GM18511 (cell line): Measurements from ENCODE around the gene SLC16A9.
A peak's percentile ranks its signal among the peaks of the same experiment; 100 is the strongest.
"Not testable (repeated sequence)": the region's sequence is repeated elsewhere in the genome, so short reads cannot be mapped to it uniquely, and the experiment has no call there.

ENCODE experiments used
- ATAC-seq: cut with Tn5 transposase; IDR thresholded peaks from one replicate; pipeline ENCODE4 v1.9.1; 2021; ENCODE audit warnings: mild to moderate bottlenecking, moderate library complexity; ENCODE audit not compliant: unreplicated experiment

The SLC16A9 gene

DNA sequence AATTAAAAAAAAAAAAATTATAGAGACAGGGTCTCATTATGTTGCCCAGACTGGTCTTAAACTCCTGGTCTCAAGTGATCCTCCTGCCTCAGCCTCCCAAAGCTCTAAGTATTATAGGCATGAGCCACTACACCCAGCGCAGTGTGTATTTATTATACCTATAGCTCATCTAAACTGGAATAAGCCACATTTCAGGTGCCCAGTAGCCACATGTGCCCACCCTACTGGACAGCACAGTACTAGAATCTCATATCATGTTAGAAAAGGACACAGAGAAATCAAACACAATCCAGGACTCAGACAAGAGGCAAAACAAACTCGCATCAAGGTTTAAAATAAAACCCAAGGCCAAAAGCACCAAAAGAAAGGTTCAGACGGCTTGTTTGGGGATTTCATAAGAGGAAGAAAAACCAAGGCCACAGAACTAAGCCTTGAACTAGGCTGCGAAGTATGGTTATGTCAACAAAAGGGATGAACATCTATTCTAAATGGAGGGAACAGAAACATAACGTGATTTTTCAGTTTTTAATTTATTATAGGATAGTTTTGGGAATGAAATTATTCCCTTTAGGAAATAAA, 32.3 kb downstream of the SLC16A9 start:
- ATAC-seq: no peak

DNA sequence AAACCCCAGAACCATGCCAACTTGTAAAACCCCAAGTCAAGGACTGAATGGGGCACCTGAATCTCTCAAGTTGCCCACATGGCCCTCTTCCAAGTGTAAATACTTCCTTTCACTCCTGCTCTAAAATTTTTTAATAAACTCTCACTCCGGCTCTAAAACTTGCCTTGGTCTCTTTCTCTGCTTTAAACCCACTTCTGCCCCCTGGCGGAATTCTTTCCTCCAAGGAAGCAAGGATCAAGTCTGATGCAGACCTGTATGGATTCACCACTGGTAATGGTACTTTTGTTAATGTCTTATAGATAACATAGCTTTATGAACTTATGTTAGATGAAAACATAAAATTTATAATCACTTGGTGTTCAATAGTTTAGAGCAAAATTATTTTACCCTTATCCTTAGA, 33.8 kb downstream of the SLC16A9 start:
- no peak for ATAC-seq

DNA sequence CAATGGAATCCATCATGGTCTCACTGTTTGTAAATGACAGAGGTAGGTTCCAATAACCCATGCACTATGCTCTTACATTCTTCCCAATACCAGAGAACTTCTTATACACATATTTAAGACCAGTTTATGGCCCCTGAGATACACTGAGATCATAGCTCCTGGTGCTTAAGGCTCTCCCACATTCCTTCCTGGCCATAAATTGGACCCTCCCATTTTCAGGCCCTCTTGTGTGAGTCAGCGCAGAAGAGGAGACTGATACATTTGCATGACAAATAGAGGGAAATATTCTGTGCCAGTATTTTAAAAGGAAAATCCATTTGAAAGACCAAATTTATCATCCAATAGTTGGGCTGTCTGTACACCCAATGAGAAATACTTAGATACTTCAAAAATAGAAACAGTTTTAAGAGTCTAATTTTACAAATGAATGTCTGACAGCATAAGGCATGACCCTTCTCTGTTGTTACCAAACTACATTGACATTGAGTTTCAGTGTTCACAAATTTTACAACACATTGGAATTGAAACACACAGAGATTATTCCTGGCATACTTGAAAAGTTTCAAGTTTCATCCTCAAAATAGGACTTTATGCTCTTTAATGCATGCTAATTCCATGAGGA, 35.3 kb downstream of the SLC16A9 start:
- no peak for ATAC-seq

DNA sequence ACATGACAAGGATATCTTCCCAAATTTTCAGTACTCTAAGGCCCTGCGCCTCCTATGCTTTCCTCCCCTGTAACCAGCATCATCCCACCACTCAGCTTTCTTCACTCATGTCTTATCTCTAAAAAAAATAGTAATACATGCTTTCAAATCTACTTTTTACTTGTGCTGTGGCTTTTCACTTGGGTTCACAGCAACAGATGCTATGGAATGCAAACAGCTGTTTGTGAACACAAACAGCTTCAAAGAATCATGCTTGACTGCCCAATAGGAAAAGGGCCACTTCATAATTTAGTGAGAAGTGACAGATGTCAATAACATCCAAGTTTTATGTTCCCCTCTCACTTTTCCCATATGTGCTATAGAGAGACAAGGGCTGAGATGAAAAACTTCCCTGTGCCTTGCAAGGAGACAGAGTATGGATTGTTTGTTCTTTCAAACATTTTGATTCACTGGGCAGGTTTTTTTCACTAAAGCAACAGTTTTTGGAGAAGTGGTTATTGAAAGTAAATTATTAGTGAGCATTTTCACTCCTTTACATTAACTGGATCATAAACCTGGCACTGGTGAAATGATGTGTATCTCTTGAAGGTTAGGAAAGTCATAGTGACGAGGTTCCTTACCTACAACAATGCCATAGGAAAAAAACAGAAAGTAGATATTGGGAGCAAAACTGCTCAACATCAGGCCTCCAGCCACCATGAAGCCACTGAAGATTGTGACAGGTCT, 37.3 kb downstream of the SLC16A9 start:
- ATAC-seq: peak; percentile 62

DNA sequence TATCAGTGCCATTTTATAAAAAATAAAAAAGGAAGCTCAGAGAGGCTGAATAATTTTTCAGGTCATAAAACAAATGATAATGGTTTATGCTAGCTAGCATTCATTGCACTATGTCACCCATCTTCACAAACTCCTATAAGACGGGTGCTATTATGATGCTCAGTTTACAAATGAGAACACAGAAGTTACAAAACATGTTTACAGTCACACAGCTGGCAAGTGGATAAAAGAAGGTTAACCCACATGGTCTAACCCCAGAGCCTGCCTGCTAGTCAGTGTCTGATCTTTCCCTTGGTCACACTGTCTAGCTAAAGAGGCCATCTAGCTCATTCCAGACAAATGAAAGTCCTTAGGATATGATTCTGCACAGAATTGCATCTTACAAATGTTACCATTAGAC, 39.4 kb downstream of the SLC16A9 start:
- no peak for ATAC-seq

DNA sequence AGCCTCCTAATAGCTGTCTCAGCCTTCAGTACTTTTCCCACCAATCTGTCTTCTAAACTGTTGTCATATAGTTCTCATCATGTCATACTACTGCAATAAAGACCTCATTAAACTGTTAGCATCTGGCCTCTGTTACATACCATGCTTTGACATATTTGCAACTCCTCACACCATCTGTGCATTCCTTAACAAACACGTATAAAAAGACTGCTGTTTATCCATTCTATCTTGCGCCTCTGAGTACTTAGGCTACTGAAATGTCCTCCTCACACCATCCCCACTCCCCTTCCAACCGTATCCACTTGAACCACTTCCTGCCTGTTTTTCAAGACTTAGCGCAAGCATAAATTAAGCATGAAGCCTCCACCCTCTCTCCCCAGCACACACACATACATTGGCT, 41.6 kb downstream of the SLC16A9 start:
- ATAC-seq: no peak

DNA sequence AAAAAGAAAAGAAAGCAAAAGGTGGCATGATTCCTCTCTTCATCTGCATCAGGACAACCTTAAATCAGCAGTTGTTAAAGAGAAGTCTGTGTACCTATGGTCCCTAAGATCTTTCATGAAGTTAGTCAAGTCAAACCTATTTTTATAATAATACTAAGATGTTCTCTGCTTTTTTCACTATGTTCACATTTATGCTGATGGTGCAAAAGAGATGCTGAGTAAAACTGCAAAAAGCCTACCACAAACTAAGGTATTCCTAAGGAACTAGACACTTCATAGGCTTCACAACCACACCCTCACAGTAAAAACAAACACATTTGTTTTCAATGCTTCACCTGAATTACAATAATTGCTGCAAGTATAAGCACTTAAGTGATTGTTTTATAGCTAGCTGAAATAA, 43.3 kb downstream of the SLC16A9 start:
- ATAC-seq: no peak

DNA sequence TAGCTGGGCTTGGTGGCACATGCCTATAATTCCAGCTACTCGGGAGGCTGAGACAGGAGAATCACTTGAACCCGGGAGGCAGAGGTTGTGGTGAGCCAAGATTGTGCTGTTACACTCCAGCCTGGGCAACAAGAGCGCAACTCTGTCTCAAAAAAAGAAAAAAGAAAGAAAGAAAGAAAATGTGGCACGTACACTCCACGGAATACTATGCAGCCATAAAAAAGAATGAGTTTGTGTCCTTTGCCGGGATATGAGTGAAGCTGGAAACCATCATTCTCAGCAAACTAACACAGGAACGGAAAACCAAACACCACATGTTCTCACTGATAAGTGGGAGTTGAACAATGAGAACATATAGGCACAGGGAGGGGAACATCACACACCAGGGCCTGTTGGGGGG, 46.4 kb downstream of the SLC16A9 start:
- not testable (repeated sequence) for ATAC-seq

DNA sequence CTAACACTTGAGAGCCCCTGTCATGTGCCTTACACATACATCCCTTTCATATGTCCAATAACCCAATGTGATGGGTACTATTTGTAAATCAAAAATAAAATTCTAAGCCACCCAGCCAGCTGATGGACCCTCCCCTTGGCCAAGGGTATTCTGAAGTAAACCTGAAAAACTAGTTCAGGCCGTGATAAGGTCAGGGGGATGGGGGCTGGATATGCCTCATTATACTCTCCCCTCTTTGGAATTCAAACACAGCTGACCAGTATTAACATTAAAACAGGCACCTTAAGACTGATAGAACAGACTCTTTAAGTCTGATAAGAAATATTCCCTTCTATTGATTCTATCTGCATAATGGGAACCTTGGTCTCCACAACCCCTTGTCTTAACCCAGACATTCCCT, 51.9 kb downstream of the SLC16A9 start:
- no peak for ATAC-seq

DNA sequence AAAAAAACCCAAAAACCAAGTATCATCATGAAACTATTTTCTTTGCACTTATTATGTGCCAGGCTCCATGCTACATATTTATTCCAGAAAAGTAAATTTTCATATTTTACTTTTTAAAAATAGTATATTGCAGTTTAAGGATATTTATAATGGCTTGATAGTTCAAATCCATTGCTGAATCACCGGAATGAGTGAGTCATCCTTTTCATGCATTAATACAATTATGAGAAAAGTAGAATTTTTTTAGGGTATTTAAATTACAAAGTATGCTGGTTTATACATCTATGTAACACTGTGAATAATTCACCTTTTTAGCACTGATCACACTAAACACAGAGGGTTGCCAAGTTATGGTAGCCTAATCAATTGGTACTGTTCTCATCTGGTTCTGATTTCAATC, 54.3 kb downstream of the SLC16A9 start:
- ATAC-seq: no peak

DNA sequence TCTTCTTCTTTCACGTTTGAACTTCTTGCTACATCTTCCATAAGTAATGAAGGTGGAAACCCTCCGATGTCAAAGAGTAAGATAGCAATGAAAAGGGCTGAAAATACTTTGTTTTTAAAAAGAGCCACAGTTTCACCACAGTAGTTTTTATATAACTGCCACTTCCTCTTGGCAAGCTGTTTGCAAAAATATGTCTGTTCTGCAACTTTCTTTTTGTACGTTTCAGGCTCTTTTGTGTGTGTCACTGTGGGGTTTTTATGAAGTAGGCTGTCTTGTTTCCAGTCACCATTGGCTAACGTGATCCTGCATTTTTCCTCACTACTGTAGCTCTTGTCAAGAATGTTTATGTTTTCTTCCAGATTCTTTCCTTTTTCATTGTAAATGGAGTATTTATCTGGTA, 55.6 kb downstream of the SLC16A9 start:
- peak; percentile 75 for ATAC-seq

DNA sequence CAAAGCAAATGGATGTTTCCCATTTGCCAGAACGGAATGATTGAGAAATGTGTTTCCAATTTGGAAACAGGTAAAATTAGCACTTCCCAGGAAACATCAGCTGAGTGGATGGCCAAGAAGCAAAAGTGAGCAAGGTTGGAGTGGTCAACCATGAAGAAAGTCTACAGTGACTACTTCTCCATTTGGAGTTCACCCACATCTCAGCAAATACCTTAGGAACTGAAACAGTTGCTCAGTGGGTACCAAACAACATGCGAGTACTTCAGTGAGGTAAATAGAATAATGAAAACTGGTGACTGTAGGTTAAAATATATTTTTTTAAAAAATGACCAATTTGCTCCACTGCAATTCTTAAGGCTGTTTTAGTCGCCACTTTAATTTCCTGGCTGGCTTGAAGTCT, 57.7 kb downstream of the SLC16A9 start:
- ATAC-seq: no peak

DNA sequence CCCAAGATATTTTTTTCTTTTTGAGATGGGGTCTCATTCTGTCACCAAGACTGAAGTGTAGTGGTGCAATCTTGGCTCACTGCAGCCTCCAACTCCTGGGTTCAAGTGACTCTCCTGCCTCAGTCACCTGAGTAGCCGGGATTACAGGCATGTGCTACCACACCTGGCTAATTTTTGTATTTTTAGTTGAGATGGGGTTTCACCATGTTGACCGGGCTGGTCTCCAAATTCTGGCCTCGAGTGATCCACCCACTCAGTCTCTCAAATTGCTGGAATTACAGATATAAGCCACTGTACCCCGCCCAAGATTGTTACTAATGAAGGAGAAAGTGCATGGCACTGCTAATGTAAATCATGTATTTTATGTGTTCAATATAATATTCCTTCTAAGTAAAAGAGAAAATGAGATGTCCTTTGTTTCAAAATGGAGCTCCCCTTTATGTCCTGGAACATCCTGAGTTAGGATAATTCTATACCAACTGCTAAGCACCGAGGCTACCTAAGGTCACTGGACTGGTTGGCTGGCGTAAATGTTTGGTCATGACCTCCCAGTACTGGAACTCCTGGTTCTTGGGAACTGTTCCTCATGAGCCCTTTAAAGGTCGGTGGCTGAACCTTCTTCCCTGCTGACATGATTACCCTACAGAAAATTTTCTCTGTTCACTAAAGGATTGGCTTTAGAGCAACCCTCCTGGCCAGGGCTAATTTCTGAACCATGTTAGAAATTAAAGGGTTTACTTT, 59.9 kb downstream of the SLC16A9 start:
- no peak for ATAC-seq

DNA sequence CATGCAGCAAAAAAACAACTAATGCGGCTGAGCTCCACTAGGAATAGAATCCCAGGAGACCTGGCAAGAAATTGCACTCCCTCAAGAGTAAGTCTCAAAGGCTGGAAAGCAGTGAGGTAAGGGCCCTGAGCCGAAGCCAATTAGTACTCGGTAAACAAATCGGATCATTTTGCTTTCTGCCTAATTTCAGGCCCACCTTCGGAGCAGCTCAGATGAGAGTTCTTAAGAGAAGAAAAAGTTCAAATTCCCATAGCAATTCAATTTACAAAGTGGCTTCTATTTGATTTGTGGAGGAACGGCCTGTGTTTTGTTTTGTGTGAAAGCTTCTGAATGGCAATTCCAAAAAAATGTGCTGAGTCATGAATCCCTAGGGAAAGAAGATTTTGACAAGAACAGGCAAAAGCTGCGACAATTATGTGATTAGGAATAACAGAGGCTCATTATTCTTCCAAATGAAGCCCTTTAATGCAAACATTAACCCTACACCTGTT, 60.9 kb downstream of the SLC16A9 start:
- ATAC-seq: no peak

DNA sequence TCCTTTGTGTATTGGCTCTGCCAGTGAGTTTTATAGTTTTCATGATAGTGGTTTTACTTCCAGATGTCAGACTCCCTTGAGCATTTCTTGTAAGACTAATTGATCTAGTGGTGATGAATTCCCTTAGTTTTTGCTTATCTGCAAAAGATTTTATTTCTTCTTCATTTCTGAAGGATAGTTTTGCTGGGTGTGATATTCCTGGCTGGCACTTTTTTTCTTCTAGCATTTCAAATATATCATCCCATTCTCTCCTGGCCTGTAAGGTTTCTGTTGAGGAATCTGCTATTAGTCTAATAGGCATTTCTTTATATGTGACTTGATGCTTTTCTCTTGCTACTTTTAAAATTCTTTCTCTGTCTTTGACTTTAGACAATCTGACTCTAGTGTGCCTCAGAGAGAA, 64.8 kb downstream of the SLC16A9 start:
- ATAC-seq: no peak

DNA sequence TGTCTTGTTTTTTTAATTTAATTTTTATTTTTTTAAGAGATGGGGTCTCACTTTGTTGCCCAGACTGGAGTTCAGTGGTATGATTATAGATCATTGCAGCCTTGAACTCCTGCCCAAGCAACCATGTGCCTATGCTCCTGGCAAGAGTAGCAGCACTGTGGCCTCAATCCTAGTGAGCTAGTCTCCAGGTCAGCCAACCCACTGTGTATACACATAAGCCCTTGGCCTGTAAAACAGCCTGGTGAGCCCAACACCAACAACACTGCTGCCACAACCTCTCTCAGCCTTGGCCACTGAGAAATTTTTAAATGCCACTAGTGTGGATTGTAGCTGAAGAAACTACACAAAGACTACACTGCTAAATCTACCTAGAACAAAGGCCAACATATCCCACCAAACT, 68.0 kb downstream of the SLC16A9 start:
- ATAC-seq: not testable (repeated sequence)

DNA sequence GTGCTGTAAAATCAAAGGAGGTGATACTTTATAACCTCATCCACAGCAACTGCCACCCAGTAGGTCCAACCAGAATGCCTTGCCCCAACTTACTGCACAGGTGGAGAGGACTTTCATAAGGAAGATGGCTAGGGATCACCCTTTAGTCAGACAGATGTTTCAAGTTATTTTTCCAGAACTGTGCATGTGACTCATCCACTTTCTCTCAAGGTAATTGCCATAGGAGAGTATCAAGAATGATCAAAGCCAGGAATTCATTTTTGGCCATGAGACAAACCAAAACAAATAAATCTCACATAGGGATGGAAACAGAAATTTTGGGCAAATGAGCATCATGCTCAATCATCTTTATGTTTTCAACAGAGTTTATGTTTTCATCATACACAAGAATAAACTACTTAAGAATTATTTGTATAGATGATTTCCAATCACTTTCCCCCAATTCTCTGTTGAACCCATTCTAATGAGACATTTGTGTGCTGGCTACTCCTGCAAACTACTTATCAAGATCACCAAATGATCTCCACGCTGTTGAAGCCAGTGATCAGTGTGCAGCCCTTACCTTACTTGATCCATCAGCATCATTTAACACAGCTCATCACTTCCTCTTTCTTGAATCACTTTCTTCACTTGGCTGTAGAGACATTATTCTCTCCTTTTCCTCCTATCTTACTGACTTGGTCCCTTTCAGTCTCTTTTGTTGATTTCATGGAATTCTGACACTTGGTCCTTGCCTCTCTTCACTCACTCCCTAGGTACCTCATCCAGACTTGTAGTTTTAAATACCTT, 74.0 kb downstream of the SLC16A9 start:
- peak; percentile 43 for ATAC-seq

DNA sequence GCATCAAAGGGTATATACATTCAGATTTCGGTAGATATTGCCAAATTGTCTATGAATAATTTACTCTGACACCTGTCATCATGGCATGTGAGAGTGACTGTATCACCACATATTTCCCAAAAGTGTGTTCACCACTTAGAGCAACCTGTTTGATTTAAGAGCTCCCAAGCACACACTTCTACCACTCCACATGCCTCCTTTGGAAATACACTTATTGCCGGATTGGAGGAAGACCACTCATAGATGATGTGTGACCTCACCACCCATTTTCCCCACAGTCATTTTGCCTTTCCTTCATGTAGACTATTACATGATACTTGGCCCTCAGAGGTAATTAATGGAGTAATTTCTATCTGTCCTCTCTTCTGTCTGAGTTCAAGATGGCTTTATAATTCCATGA, 75.5 kb downstream of the SLC16A9 start:
- no peak for ATAC-seq

DNA sequence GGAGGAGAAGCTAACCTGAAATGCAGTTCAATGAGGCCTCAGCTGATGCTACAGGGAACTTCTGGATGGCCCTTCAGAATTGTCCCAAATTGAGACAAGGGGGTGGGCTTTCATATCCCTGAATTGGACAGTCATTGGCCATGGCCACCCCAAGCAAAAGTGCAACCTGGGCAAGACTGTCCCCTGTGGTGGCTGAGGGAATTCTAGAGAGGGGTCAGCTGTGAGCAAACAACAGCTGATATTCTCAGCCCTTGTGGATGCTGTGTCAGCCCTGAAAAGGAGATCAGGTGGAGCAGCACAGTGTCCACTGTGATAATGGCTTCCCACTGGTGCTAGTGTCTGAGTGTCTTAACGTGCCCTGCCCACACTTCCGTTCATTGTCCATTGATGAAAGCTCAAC, 76.6 kb downstream of the SLC16A9 start:
- no peak for ATAC-seq

DNA sequence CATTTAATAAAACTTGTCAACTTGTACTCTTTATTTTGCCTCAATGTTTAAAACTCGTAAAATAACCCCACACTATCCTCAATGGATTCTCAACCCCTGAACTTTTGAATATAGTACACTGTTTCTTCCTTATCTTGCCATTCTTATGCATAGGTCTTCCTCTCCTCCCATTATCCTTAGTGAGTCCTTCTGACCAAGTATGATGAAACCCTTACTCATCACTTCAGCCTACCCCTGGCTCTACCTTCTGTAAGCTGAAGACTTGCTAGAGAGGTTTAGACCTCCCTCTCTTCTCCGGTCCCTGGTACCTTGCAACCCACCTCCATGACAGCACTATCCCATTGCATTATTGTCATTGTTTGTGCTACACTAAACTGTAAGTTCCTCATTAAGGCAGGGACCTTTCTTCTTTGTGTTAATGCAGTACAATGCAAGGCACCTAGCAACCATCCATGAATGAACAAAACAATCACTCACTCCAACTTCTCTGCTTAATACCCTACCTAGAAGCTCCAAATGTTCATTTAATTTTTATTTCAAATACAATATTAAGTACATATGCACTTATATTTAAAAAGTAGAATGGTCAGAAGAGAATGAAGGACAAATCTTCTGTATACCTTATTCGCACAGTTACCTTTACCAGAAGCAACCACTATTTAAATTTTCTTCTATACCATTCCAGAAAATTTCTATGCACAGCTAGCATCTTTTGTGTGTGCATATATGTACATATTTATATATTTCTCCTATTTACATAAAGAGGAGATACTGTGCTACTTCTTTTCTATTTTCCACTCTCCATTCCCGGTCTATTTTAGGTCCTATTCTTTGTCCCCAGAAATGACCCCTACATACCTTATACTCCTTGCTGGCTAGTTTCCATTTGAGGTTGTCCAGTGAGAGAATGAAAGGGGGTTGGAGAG, 77.5 kb downstream of the SLC16A9 start:
- no peak for ATAC-seq
